ENCODE data around the gene FGF12.
A peak's percentile ranks its signal among the peaks of the same experiment; 100 is the strongest.

The FGF12 gene

DNA sequence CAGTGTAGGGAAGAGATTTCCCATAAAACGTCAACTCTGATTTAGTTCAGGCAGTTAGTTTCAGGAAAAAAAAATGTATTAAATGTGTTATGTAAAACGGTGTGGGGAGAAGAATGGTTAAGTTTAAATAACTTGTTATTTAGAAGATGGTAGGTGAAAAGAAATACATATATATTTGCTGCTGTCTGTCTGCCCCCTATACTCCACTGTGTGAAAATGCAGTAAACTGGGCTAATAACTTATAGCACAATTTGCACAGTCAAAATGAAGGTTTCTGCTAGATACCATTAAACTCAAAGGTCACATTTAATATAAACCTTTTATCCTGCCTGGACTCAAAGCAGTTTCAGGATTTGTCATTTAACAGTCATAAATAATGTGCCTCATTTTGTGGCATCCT, 515.0 kb downstream of the FGF12 start:
- TF ChIP-seq FOXM1 (IDR thresholded peaks at IDR 0.05; ENCODE audit: borderline replicate concordance): no peak
- TF ChIP-seq SP1 (IDR thresholded peaks at IDR 0.05): no peak
- no peak for TF ChIP-seq HDGF (IDR thresholded peaks at IDR 0.05; ENCODE audit: borderline replicate concordance)
- no peak for TF ChIP-seq LEF1 (IDR thresholded peaks at IDR 0.05; ENCODE audit: borderline replicate concordance)
- TF ChIP-seq CTBP1 (IDR thresholded peaks at IDR 0.05; ENCODE audit: borderline replicate concordance): no peak
- TF ChIP-seq ARNT (IDR thresholded peaks at IDR 0.05): no peak
- no peak for TF ChIP-seq NFRKB (IDR thresholded peaks at IDR 0.05)
- no peak for TF ChIP-seq ELF4 (IDR thresholded peaks at IDR 0.05)
- ChIA-PET POLR2A (no interaction called here), CTCF (no interaction called here)
- DNase-seq (ENCODE audit: extremely low spot score): no peak

- CTCF ChIA-PET: no interaction called here
- TF ChIP-seq SUZ12 (IDR thresholded peaks at IDR 0.05) (no peak), ARNT (IDR thresholded peaks at IDR 0.05) (no peak), NFRKB (IDR thresholded peaks at IDR 0.05) (no peak), FOXM1 (IDR thresholded peaks at IDR 0.05; ENCODE audit: borderline replicate concordance) (no peak), BHLHE40 (IDR thresholded peaks at IDR 0.05; ENCODE audit: borderline replicate concordance) (no peak), LEF1 (IDR thresholded peaks at IDR 0.05; ENCODE audit: borderline replicate concordance) (no peak), L3MBTL2 (conservative IDR thresholded peaks at IDR 0.05) (no peak), ELF4 (IDR thresholded peaks at IDR 0.05) (no peak), CTBP1 (IDR thresholded peaks at IDR 0.05; ENCODE audit: borderline replicate concordance) (no peak), TARDBP (IDR thresholded peaks at IDR 0.05) (no peak), ZNF384 (IDR thresholded peaks at IDR 0.05) (no peak), FOXK2 (IDR thresholded peaks at IDR 0.05) (no peak), FOXA1 (IDR thresholded peaks at IDR 0.05) (no peak), SP1 (IDR thresholded peaks at IDR 0.05) (no peak), HDGF (IDR thresholded peaks at IDR 0.05; ENCODE audit: borderline replicate concordance) (no peak)
- TF ChIP-seq, protein P1, sequence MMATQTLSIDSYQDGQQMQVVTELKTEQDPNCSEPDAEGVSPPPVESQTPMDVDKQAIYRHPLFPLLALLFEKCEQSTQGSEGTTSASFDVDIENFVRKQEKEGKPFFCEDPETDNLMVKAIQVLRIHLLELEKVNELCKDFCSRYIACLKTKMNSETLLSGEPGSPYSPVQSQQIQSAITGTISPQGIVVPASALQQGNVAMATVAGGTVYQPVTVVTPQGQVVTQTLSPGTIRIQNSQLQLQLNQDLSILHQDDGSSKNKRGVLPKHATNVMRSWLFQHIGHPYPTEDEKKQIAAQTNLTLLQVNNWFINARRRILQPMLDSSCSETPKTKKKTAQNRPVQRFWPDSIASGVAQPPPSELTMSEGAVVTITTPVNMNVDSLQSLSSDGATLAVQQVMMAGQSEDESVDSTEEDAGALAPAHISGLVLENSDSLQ (IDR thresholded peaks at IDR 0.05): no peak
- POLR2A ChIA-PET: no interaction called here
- DNase-seq (ENCODE audit: extremely low spot score): no peak
Measured at GRCh38 chr3:192207651-192208050, 519.7 kb downstream of the FGF12 start.

DNA sequence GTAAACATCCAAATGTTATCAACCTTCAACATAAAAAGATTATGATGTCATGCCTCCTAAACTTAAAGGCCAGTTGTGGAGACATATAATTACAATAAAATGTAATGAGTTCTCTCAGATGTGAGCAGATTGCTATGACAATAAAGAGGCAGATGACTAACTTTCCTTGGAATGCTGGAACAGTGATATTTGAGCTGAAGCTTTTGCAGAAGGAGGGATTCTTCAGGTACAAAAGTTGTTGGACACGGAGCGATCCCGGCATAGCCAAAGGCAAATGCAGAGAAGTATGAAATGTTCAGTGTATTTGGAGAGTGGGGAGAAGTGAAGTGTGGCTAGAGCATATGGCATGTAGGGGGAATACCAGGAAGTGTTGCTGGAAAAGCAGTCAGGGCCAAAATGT, 520.1 kb downstream of the FGF12 start:
- POLR2A ChIA-PET: no interaction called here
- no peak for TF ChIP-seq FOXM1 (IDR thresholded peaks at IDR 0.05; ENCODE audit: borderline replicate concordance)
- TF ChIP-seq LEF1 (IDR thresholded peaks at IDR 0.05; ENCODE audit: borderline replicate concordance): no peak
- TF ChIP-seq HDGF (IDR thresholded peaks at IDR 0.05; ENCODE audit: borderline replicate concordance): no peak
- no peak for TF ChIP-seq ZNF384 (IDR thresholded peaks at IDR 0.05)
- no peak for TF ChIP-seq SP1 (IDR thresholded peaks at IDR 0.05)
- no peak for TF ChIP-seq FOXA1 (IDR thresholded peaks at IDR 0.05)
- TF ChIP-seq CTBP1 (IDR thresholded peaks at IDR 0.05; ENCODE audit: borderline replicate concordance): no peak
- TF ChIP-seq BHLHE40 (IDR thresholded peaks at IDR 0.05; ENCODE audit: borderline replicate concordance): no peak
- no peak for TF ChIP-seq SUZ12 (IDR thresholded peaks at IDR 0.05)
- no peak for TF ChIP-seq TARDBP (IDR thresholded peaks at IDR 0.05)
- TF ChIP-seq FOXK2 (IDR thresholded peaks at IDR 0.05): no peak
- TF ChIP-seq, protein P1 (IDR thresholded peaks at IDR 0.05): no peak
- no peak for TF ChIP-seq L3MBTL2 (conservative IDR thresholded peaks at IDR 0.05)
- no peak for TF ChIP-seq ELF4 (IDR thresholded peaks at IDR 0.05)
- TF ChIP-seq ARNT (IDR thresholded peaks at IDR 0.05): no peak
- TF ChIP-seq NFRKB (IDR thresholded peaks at IDR 0.05): no peak
- DNase-seq (ENCODE audit: extremely low spot score): no peak
- CTCF ChIA-PET: no interaction called here

DNA sequence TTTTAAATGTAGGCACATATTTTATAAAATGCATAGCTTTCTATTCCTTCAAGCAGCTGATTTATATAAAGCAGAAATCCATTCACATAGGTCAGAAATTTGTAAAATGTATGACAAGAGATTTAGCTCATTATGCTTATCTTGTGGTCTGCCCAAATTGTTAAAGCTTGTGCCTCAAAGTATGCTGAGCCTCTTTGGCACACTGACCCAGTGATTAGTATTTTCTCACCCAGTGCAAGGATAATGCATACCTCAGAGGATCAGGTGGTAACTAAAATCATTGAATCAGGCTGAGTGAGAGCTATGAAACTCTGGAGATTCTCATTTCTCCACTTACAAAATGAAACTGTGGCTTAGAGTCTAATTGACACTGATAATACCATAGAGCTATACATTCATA, 533.3 kb downstream of the FGF12 start:
- CTCF ChIA-PET: no interaction called here
- TF ChIP-seq FOXM1 (IDR thresholded peaks at IDR 0.05; ENCODE audit: borderline replicate concordance) (no peak), SUZ12 (IDR thresholded peaks at IDR 0.05) (no peak)
- POLR2A ChIA-PET: no interaction called here
- DNase-seq (ENCODE audit: extremely low spot score): no peak

DNA sequence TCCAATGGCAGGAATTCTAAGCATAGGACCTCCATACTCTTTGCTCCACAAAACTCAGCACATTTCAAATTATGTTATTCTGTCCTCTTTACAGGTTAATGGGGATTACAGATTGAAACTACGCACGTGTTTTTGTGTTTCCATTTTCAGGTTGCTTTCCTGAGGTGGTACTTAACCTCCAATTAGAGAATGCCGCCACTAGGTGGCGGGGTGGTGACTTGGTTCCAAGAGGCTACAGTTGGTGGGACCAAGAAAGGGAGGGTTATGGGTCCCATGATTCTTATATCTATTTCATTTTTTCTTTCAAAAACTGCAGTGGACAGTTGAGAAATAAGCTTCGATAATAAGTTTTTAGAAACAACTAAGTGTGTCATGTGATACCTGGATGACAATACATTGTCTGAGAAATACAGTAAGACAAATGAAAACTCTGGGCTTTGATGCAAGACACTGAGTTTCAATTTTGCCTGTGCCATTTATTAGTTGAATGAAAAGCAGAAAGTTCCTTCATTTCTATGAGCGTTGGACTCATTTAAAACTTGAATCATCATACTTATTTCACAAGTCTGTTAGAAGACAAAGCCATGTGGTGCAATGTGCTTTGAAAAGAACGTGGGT, 539.0 kb downstream of the FGF12 start:
- CTCF ChIA-PET: interaction anchor here (0.5 to 1.4 kb wide), 4 partner anchors 14 to 1089 kb away, joined by 3 to 5 read pairs (median 4); no protein-coding TSS in a partner anchor
- DNase-seq (ENCODE audit: extremely low spot score): peak; percentile 34
- TF ChIP-seq TARDBP (IDR thresholded peaks at IDR 0.05) (no peak), L3MBTL2 (conservative IDR thresholded peaks at IDR 0.05) (0 out of 2 replicates have a peak, but pooled peaks have one; percentile 23)
- POLR2A ChIA-PET: no interaction called here

GRCh38 chr3:192187485-192188051, 539.8 kb downstream of the FGF12 start:
- no peak for DNase-seq (ENCODE audit: extremely low spot score)
- POLR2A ChIA-PET: no interaction called here
- TF ChIP-seq ELF4 (IDR thresholded peaks at IDR 0.05) (no peak), TARDBP (IDR thresholded peaks at IDR 0.05) (no peak), NFRKB (IDR thresholded peaks at IDR 0.05) (no peak), ZNF384 (IDR thresholded peaks at IDR 0.05) (no peak), SP1 (IDR thresholded peaks at IDR 0.05) (no peak), FOXK2 (IDR thresholded peaks at IDR 0.05) (no peak), HDGF (IDR thresholded peaks at IDR 0.05; ENCODE audit: borderline replicate concordance) (no peak), L3MBTL2 (conservative IDR thresholded peaks at IDR 0.05) (no peak), FOXA1 (IDR thresholded peaks at IDR 0.05) (no peak), LEF1 (IDR thresholded peaks at IDR 0.05; ENCODE audit: borderline replicate concordance) (no peak), CTBP1 (IDR thresholded peaks at IDR 0.05; ENCODE audit: borderline replicate concordance) (no peak), ARNT (IDR thresholded peaks at IDR 0.05) (no peak), BHLHE40 (IDR thresholded peaks at IDR 0.05; ENCODE audit: borderline replicate concordance) (no peak), SUZ12 (IDR thresholded peaks at IDR 0.05) (no peak), FOXM1 (IDR thresholded peaks at IDR 0.05; ENCODE audit: borderline replicate concordance) (no peak)
- TF ChIP-seq, protein P1 (IDR thresholded peaks at IDR 0.05): no peak
- CTCF ChIA-PET: interaction anchor here (0.5 to 1.4 kb wide), 4 partner anchors 24 to 1088 kb away, joined by 3 to 5 read pairs (median 4); no protein-coding TSS in a partner anchor
